IMR-90 (cell line): ENCODE results near the gene NEURL1. TPM values are rescaled to one million over a fixed set of nuclear protein-coding genes. Genes with fewer than 3 reads are reported as not detected.
"Not testable (repeated sequence)": the region's sequence is repeated elsewhere in the genome, so short reads cannot be mapped to it uniquely, and the experiment has no call there.

ENCODE experiments used
- ATAC-seq: fragments of 200-7000 bp; cut with Tn5 transposase; 2 replicates; pipeline ENCODE4 v1.9.1; 2020; ENCODE audit warnings: low read depth, mild to moderate bottlenecking, moderate library complexity
- BruUV-seq: library from RNA; stranded (reverse); fragments of 400-500 nt; replicated peaks from 2 replicates; lab custom pipeline; 2021; lab: Mats Ljungman, UMichigan
- CTCF ChIA-PET: fragments of 300-600 bp; formaldehyde crosslinking; extraction: SDS; loops from one replicate; lab custom pipeline; 2021; ENCODE audit warnings: antibody characterized with exemption; lab: Yijun Ruan, JAX
- POLR2A ChIA-PET: fragments of 300-600 bp; sonication (Branson Sonifier 250); formaldehyde crosslinking; loops from one replicate; lab custom pipeline; 2022; ENCODE audit warnings: antibody characterized with exemption; ENCODE audit not compliant: unreplicated experiment; lab: Charles Lee
- DNase-seq: peaks from one replicate; pipeline ENCODE4 v3.0.0; 2013
- H2AFZ ChIP-seq: replicated peaks from 2 replicates; pipeline ENCODE3; 2013; ENCODE audit warnings: low read length, mild to moderate bottlenecking; ENCODE audit not compliant: poor library complexity
- H2AK5ac ChIP-seq: 2 replicates; pipeline ENCODE4 v1.6.1; 2013; ENCODE audit warnings: low read depth, low read length, inconsistent platforms
- H2AK9ac ChIP-seq: replicated peaks from 2 replicates; pipeline ENCODE3; 2013; ENCODE audit warnings: mild to moderate bottlenecking, low read depth, low read length, moderate library complexity; ENCODE audit not compliant: poor library complexity
- H2BK120ac ChIP-seq: 2 replicates; pipeline ENCODE4 v1.6.1; 2013; ENCODE audit warnings: low read depth, low read length, inconsistent platforms
- H2BK15ac ChIP-seq: 3 replicates; pipeline ENCODE4 v1.6.1; 2013; ENCODE audit warnings: low read depth, low read length, inconsistent platforms
- H2BK20ac ChIP-seq: 2 replicates; pipeline ENCODE4 v1.6.1; 2013; ENCODE audit warnings: low read depth, mild to moderate bottlenecking, inconsistent platforms, low read length, moderate library complexity
- H2BK5ac ChIP-seq: 2 replicates; pipeline ENCODE4 v1.6.1; 2013; ENCODE audit warnings: mild to moderate bottlenecking, low read depth, low read length, inconsistent platforms; ENCODE audit not compliant: poor library complexity, severe bottlenecking
- H3K14ac ChIP-seq: replicated peaks from 2 replicates; pipeline ENCODE4 v1.6.1; 2013; ENCODE audit warnings: low read depth, low read length, inconsistent platforms
- H3K18ac ChIP-seq: 2 replicates; pipeline ENCODE4 v1.6.1; 2013; ENCODE audit warnings: low read depth, low read length, control low read depth
- H3K23ac ChIP-seq: 2 replicates; pipeline ENCODE4 v1.6.1; 2013; ENCODE audit warnings: low read depth, low read length, inconsistent platforms
- H3K27ac ChIP-seq: 2 replicates; pipeline ENCODE4 v1.5.1; 2013; ENCODE audit warnings: mild to moderate bottlenecking, control low read depth, low read length; ENCODE audit not compliant: insufficient read depth
- H3K27me3 ChIP-seq: 2 replicates; pipeline ENCODE4 v1.6.1; 2013; ENCODE audit warnings: low read length; ENCODE audit not compliant: control insufficient read depth, insufficient read depth
- H3K36me3 ChIP-seq: 2 replicates; pipeline ENCODE4 v1.6.1; 2013; ENCODE audit warnings: low read length, mixed read lengths; ENCODE audit not compliant: control insufficient read depth, insufficient read depth
- H3K4ac ChIP-seq: 2 replicates; pipeline ENCODE4 v1.6.1; 2013; ENCODE audit warnings: low read depth, low read length, inconsistent platforms
- H3K4me1 ChIP-seq: 2 replicates; pipeline ENCODE4 v1.6.1; 2013; ENCODE audit warnings: low read length, mixed read lengths; ENCODE audit not compliant: control insufficient read depth, insufficient read depth
- H3K4me2 ChIP-seq: 2 replicates; pipeline ENCODE4 v1.6.1; 2013; ENCODE audit warnings: low read depth, mild to moderate bottlenecking, control low read depth, low read length, moderate library complexity
- H3K4me3 ChIP-seq: 2 replicates; pipeline ENCODE4 v1.5.1; 2013; ENCODE audit warnings: low read depth, mild to moderate bottlenecking, control low read depth, low read length, moderate library complexity; ENCODE audit not compliant: insufficient read depth
- H3K56ac ChIP-seq: 2 replicates; pipeline ENCODE4 v1.6.1; 2013; ENCODE audit warnings: low read length, inconsistent platforms; ENCODE audit not compliant: insufficient read depth; ENCODE audit errors: extremely low read depth
- H3K79me1 ChIP-seq, 2 experiments: 2 replicates each; pipeline ENCODE4 v1.6.1; 2013; ENCODE audit warnings: low read length in 2 of 2, inconsistent platforms in 1 of 2, low read depth in 1 of 2
- H3K9ac ChIP-seq: 2 replicates; pipeline ENCODE4 v1.6.1; 2013; ENCODE audit warnings: low read depth, low read length, control low read depth
- H3K9me1 ChIP-seq: 2 replicates; pipeline ENCODE4 v1.6.1; 2013; ENCODE audit warnings: low read length, inconsistent platforms; ENCODE audit not compliant: insufficient read depth
- H3K9me3 ChIP-seq: 2 replicates; pipeline ENCODE4 v1.6.1; 2013; ENCODE audit warnings: low read length; ENCODE audit not compliant: control insufficient read depth, insufficient read depth
- H4K20me1 ChIP-seq: 2 replicates; pipeline ENCODE4 v1.6.1; 2013; ENCODE audit warnings: low read length, inconsistent platforms; ENCODE audit not compliant: insufficient read depth
- H4K5ac ChIP-seq: 2 replicates; pipeline ENCODE4 v1.6.1; 2013; ENCODE audit warnings: mild to moderate bottlenecking, low read depth, low read length, control low read depth
- H4K8ac ChIP-seq, 2 experiments: 2 replicates each; pipeline ENCODE4 v1.6.1; 2013; ENCODE audit warnings: low read depth in 2 of 2, low read length in 2 of 2, control low read depth in 1 of 2, inconsistent platforms in 1 of 2
- H4K91ac ChIP-seq: 2 replicates; pipeline ENCODE4 v1.6.1; 2013; ENCODE audit warnings: low read depth, low read length, inconsistent platforms; ENCODE audit not compliant: insufficient read depth
- WGBS, 2 experiments: methylation state at CpG; one replicate each; pipeline versions ENCODE4 v1.1.5 to v1.1.7; 2013; ENCODE audit warnings: missing lambda C conversion rate in 2 of 2; ENCODE audit not compliant: insufficient read length in 1 of 2; ENCODE audit errors: extremely low coverage in 2 of 2; 5-methylcytosine and 5-hydroxymethylcytosine counted together
- dilution Hi-C: fragments of 300-500 bp; cut with HindIII; formaldehyde crosslinking; loops from one replicate; pipeline ENCODE4 v1.14.3; 2018; ENCODE audit warnings: low sequenced_read_pairs; ENCODE audit not compliant: unreplicated experiment
- in situ Hi-C: fragments of 300-500 bp; cut with MboI; formaldehyde crosslinking; loops from 3 replicates; pipeline ENCODE4 v1.14.3; 2019; ENCODE audit warnings: low sequenced_read_pairs, inconsistent platforms, mixed read lengths
- intact Hi-C: fragments of 100-400 bp; cut with micrococcal nuclease; formaldehyde crosslinking; loops from 2 replicates; pipeline ENCODE4 v1.10.0; 2022
- polyA plus RNA-seq, 3 experiments: library from polyadenylated mRNA; depleted of rRNA; stranded (reverse); fragments of >200 nt; gene quantifications; 2 replicates each; pipeline ENCODE4 v1.2.3, GENCODE V29; 2012; ENCODE audit warnings: low replicate concordance in 1 of 3
- total RNA-seq: library from RNA; depleted of rRNA; stranded (reverse); fragments of >200 nt; gene quantifications from 2 replicates; pipeline ENCODE4 v1.2.3, GENCODE V29; 2012

The NEURL1 gene
- total and polyA plus RNA-seq, 2 of the 4 experiments (the other 2 are of a cell fraction): 0.36 to 0.82 TPM

GRCh38 chr10:103608056-103608455 is 114.6 kb downstream of the NEURL1 start:
- DNase-seq, H3K14ac ChIP-seq, H3K4ac ChIP-seq, H4K8ac ChIP-seq, ATAC-seq, H3K4me2 ChIP-seq, H3K27ac ChIP-seq, H3K9me1 ChIP-seq, H2AFZ ChIP-seq, H2BK5ac ChIP-seq, in situ Hi-C loops, BruUV-seq, H4K20me1 ChIP-seq, H3K27me3 ChIP-seq, H4K91ac ChIP-seq, H2BK15ac ChIP-seq, H3K9me3 ChIP-seq, H2AK5ac ChIP-seq, intact Hi-C loops, H3K4me3 ChIP-seq, POLR2A ChIA-PET, H4K5ac ChIP-seq, H3K23ac ChIP-seq, H2AK9ac ChIP-seq, dilution Hi-C loops, H2BK120ac ChIP-seq, H3K9ac ChIP-seq, H2BK20ac ChIP-seq, CTCF ChIA-PET, H3K18ac ChIP-seq, H3K56ac ChIP-seq: not testable (repeated sequence)
- H3K4me1 ChIP-seq: peaks cover 12% of the 10 kb centered on the region
- peaks cover 4 to 32% of the 10 kb centered on the region in 2 experiments; a peak in 2 of 4 replicates for H3K79me1 ChIP-seq
- peaks cover 56% of the 10 kb centered on the region for H3K36me3 ChIP-seq
- 93% methylated on average over 5 of the region's 11 CpGs; no CpG with 5 or more reads in 1 of the 2 experiments for WGBS, 2 experiments
